PC-3 (cell line): ENCODE results near the gene WDR72. TPM values are rescaled to one million over a fixed set of nuclear protein-coding genes. Genes with fewer than 3 reads are reported as not detected.

ENCODE experiments used
- ATAC-seq: fragments of 200-7000 bp; cut with Tn5 transposase; 2 replicates; pipeline ENCODE4 v1.9.1; 2020; ENCODE audit warnings: mild to moderate bottlenecking, moderate library complexity
- BruUV-seq: library from RNA; stranded (reverse); fragments of 400-500 nt; replicated peaks from 2 replicates; lab custom pipeline; 2021; lab: Mats Ljungman, UMichigan
- CTCF ChIA-PET: fragments of 300-600 bp; sonication (Branson Sonifier 250); formaldehyde crosslinking; loops from one replicate; lab custom pipeline; 2022; ENCODE audit warnings: antibody characterized with exemption; lab: Charles Lee
- POLR2A ChIA-PET: fragments of 300-600 bp; sonication (Branson Sonifier 250); formaldehyde crosslinking; loops from one replicate; lab custom pipeline; 2022; ENCODE audit warnings: antibody characterized with exemption; ENCODE audit not compliant: unreplicated experiment; lab: Charles Lee
- DNase-seq: peaks from one replicate; pipeline ENCODE4 v3.0.0-alpha.2; 2015
- H2AFZ ChIP-seq: fragments of 300-600 bp; sonication (generic); 2 replicates; pipeline ENCODE4 v1.6.0; 2016; ENCODE audit warnings: antibody characterized with exemption, low read length
- H3F3A ChIP-seq: fragments of 300-600 bp; sonication (generic); one replicate; pipeline ENCODE4 v1.6.0; 2017; ENCODE audit warnings: antibody characterized with exemption, low read length, control low read depth, mild to moderate bottlenecking; ENCODE audit not compliant: unreplicated experiment
- H3K27ac ChIP-seq: fragments of 300-600 bp; sonication (generic); 2 replicates; pipeline ENCODE4 v1.5.1; 2016; ENCODE audit warnings: mild to moderate bottlenecking, low read length
- H3K27me3 ChIP-seq: fragments of 300-600 bp; sonication (generic); 2 replicates; pipeline ENCODE4 v1.6.1; 2016; ENCODE audit warnings: low read length, mixed read lengths
- H3K36me3 ChIP-seq: fragments of 300-600 bp; sonication (generic); 2 replicates; pipeline ENCODE4 v1.6.1; 2016; ENCODE audit warnings: low read depth, mixed run types, low read length, mixed read lengths
- H3K4me1 ChIP-seq: fragments of 300-600 bp; sonication (generic); 2 replicates; pipeline ENCODE4 v1.5.1; 2016; ENCODE audit warnings: low read length; ENCODE audit not compliant: insufficient read depth
- H3K4me2 ChIP-seq: fragments of 300-600 bp; sonication (generic); 2 replicates; pipeline ENCODE4 v1.6.0; 2016; ENCODE audit warnings: low read length
- H3K4me3 ChIP-seq: fragments of 300-600 bp; sonication (generic); 2 replicates; pipeline ENCODE4 v1.5.1; 2016; ENCODE audit warnings: mild to moderate bottlenecking, low read length, mixed read lengths
- H3K79me2 ChIP-seq: fragments of 300-600 bp; sonication (generic); 2 replicates; pipeline ENCODE4 v1.6.1; 2017; ENCODE audit warnings: low read length, mixed read lengths
- H3K9ac ChIP-seq: fragments of 300-600 bp; sonication (generic); 2 replicates; pipeline ENCODE4 v1.6.0; 2016; ENCODE audit warnings: mild to moderate bottlenecking, low read length
- H3K9me2 ChIP-seq: fragments of 300-600 bp; sonication (generic); replicated peaks from 2 replicates; pipeline ENCODE4 v1.6.1; 2016; ENCODE audit warnings: mixed run types, low read length, mixed read lengths
- H3K9me3 ChIP-seq: fragments of 300-600 bp; sonication (generic); 2 replicates; pipeline ENCODE4 v1.6.1; 2016; ENCODE audit warnings: low read length, mixed read lengths
- H4K20me1 ChIP-seq: fragments of 300-600 bp; sonication (generic); 2 replicates; pipeline ENCODE4 v1.6.1; 2016; ENCODE audit warnings: low read length, mixed read lengths
- CTCF ChIP-seq: fragments of 300-600 bp; sonication (generic); conservative IDR thresholded peaks from 2 replicates; pipeline ENCODE4 v1.5.1; 2017; ENCODE audit warnings: antibody characterized with exemption, low read depth, mild to moderate bottlenecking, low read length
- EZH2 ChIP-seq: fragments of 300-600 bp; sonication (generic); IDR thresholded peaks from one replicate; pipeline ENCODE4 v1.6.1; 2017; ENCODE audit warnings: antibody characterized with exemption, mild to moderate bottlenecking, low read length; ENCODE audit not compliant: unreplicated experiment
- EZH2phosphoT487 ChIP-seq: fragments of 300-600 bp; sonication (generic); IDR thresholded peaks from 2 replicates; pipeline ENCODE4 v1.6.1; 2018; ENCODE audit warnings: mild to moderate bottlenecking, antibody characterized with exemption, low read length, borderline replicate concordance
- intact Hi-C: fragments of 100-400 bp; cut with micrococcal nuclease; formaldehyde crosslinking; loops from 2 replicates; pipeline ENCODE4 v1.9.0; 2023
- total RNA-seq: library from RNA; depleted of rRNA; stranded (reverse); fragments of >200 nt; gene quantifications from 2 replicates; pipeline ENCODE4 v1.2.3, GENCODE V29; 2014

WDR72 gene
- total RNA-seq, 1 experiment from 2014 or later = 5.9 TPM

GRCh38 chr15:53576841-53577240 is 182.6 kb downstream of the WDR72 start:
- ATAC-seq (no peak), DNase-seq (no peak)
- TF ChIP-seq EZH2phosphoT487 = no peak
- no peak for TF ChIP-seq CTCF
- TF ChIP-seq EZH2 = no peak
- BruUV-seq = no TSS peak
- Histone ChIP-seq H3K9me2 (no peaks in the 10 kb centered on the region), H3K4me2 (no peak overlapping the region), H3K27me3 (no peaks in the 10 kb centered on the region), H2AFZ (no peak overlapping the region), H3K27ac (no peak overlapping the region), H3K9me3 (no peaks in the 10 kb centered on the region), H3K4me1 (no peaks in the 10 kb centered on the region), H3K4me3 (no peak overlapping the region), H3F3A (no peaks in the 10 kb centered on the region), H3K79me2 (no peaks in the 10 kb centered on the region), H4K20me1 (no peaks in the 10 kb centered on the region), H3K36me3 (no peaks in the 10 kb centered on the region), H3K9ac (no peak overlapping the region)
- ChIA-PET CTCF (no interaction called here), POLR2A (no interaction called here)
- intact Hi-C loops = no loop called here

- DNase-seq = no peak
- H3K27ac ChIP-seq = no peak overlapping the region
- BruUV-seq = no TSS peak
- H3F3A ChIP-seq = no peaks in the 10 kb centered on the region
- no peaks in the 10 kb centered on the region for H3K79me2 ChIP-seq
- no peak for TF ChIP-seq CTCF
- no peak for TF ChIP-seq EZH2phosphoT487
- no peak for TF ChIP-seq EZH2
- no peak overlapping the region for H3K9ac ChIP-seq
- H4K20me1 ChIP-seq = no peaks in the 10 kb centered on the region
- ChIA-PET POLR2A (no interaction called here), CTCF (no interaction called here)
- no peak overlapping the region for H3K4me2 ChIP-seq
- no peak overlapping the region for H2AFZ ChIP-seq
- H3K9me3 ChIP-seq = no peaks in the 10 kb centered on the region
- no peaks in the 10 kb centered on the region for H3K27me3 ChIP-seq
- H3K9me2 ChIP-seq = no peaks in the 10 kb centered on the region
- no peaks in the 10 kb centered on the region for H3K36me3 ChIP-seq
- H3K4me3 ChIP-seq = no peak overlapping the region
- H3K4me1 ChIP-seq = no peaks in the 10 kb centered on the region
- intact Hi-C loops = no loop called here
- ATAC-seq = no peak
Measured at GRCh38 chr15:53573091-53573490, 186.4 kb downstream of the WDR72 start.

- intact Hi-C loops = no loop called here
- Histone ChIP-seq H3K27ac (peak overlapping the region; percentile 20; the same call in 1 of the 2 replicates), H3K4me2 (no peak overlapping the region), H3K79me2 (no peaks in the 10 kb centered on the region), H3K4me1 (no peaks in the 10 kb centered on the region), H3F3A (no peaks in the 10 kb centered on the region), H3K27me3 (no peaks in the 10 kb centered on the region; the same call in 1 of the 2 replicates), H3K9me3 (no peaks in the 10 kb centered on the region), H4K20me1 (no peaks in the 10 kb centered on the region), H2AFZ (no peak overlapping the region), H3K36me3 (no peaks in the 10 kb centered on the region), H3K9ac (no peak overlapping the region), H3K9me2 (no peaks in the 10 kb centered on the region), H3K4me3 (no peak overlapping the region)
- ChIA-PET CTCF (no interaction called here), POLR2A (no interaction called here)
- no TSS peak for BruUV-seq
- ATAC-seq = no peak
- TF ChIP-seq CTCF (no peak), EZH2 (no peak), EZH2phosphoT487 (no peak)
- DNase-seq = peak; percentile 43
Measured at GRCh38 chr15:53569751-53570480, 189.5 kb downstream of the WDR72 start.
